GM06990 (cell line): ENCODE results near the gene ZBTB46.

Source experiments
- DNase-seq: peaks from one replicate; pipeline ENCODE4 v3.0.0-alpha.2; 2011; ENCODE audit not compliant: insufficient read length; ENCODE audit errors: extremely low read depth
- H3K27me3 ChIP-seq: replicated peaks from 2 replicates; pipeline ENCODE4 v1.6.0; 2011; ENCODE audit warnings: low read length; ENCODE audit not compliant: control insufficient read depth, insufficient read depth
- H3K36me3 ChIP-seq: 2 replicates; pipeline ENCODE4 v1.5.1; 2011; ENCODE audit warnings: low read length; ENCODE audit not compliant: control insufficient read depth, insufficient read depth
- H3K4me3 ChIP-seq: replicated peaks from 2 replicates; pipeline ENCODE4 v1.5.1; 2011; ENCODE audit warnings: low read depth, mild to moderate bottlenecking, control low read depth, low read length
- CTCF ChIP-seq: IDR thresholded peaks from 2 replicates; pipeline ENCODE4 v1.5.1; 2011; ENCODE audit warnings: low read length, control low read depth, mild to moderate bottlenecking, inconsistent platforms; ENCODE audit not compliant: insufficient read depth, poor library complexity, severe bottlenecking

Gene ZBTB46

GRCh38 chr20:63750807-63751470 lies 80.1 kb downstream of the ZBTB46 start:
- no peak for TF ChIP-seq CTCF
- DNase-seq = no peak
- H3K36me3 ChIP-seq = no peaks in the 10 kb centered on the region; the same call in 1 of the 2 replicates
- no peaks in the 10 kb centered on the region for H3K27me3 ChIP-seq
- H3K4me3 ChIP-seq = no peak overlapping the region

- H3K27me3 ChIP-seq = no peaks in the 10 kb centered on the region
- no peak overlapping the region for H3K4me3 ChIP-seq
- no peak for DNase-seq
- H3K36me3 ChIP-seq = no peaks in the 10 kb centered on the region; the same call in 1 of the 2 replicates
- no peak for TF ChIP-seq CTCF
These were observed 81.2 kb downstream of the ZBTB46 start for GRCh38 chr20:63749597-63750508.

GRCh38 chr20:63748934-63749270 lies 82.2 kb downstream of the ZBTB46 start:
- no peaks in the 10 kb centered on the region; the same call in 1 of the 2 replicates for H3K36me3 ChIP-seq

GRCh38 chr20:63748070-63748933 lies 82.8 kb downstream of the ZBTB46 start:
- TF ChIP-seq CTCF = no peak
- Histone ChIP-seq H3K27me3 (no peaks in the 10 kb centered on the region), H3K36me3 (no peaks in the 10 kb centered on the region; the same call in 1 of the 2 replicates), H3K4me3 (no peak overlapping the region)
- DNase-seq = no peak

More at GRCh38 chr20:63748934-63749270, 82.2 kb downstream of the ZBTB46 start:
- Histone ChIP-seq H3K27me3 (no peaks in the 10 kb centered on the region), H3K4me3 (no peak overlapping the region)
- no peak for TF ChIP-seq CTCF
- no peak for DNase-seq

GRCh38 chr20:63747622-63748069 lies 83.4 kb downstream of the ZBTB46 start:
- no peak for TF ChIP-seq CTCF
- no peak for DNase-seq
- Histone ChIP-seq H3K4me3 (no peak overlapping the region), H3K27me3 (no peaks in the 10 kb centered on the region), H3K36me3 (peaks cover under 1% of the 10 kb centered on the region)
